Esophagus squamous epithelium (tissue), 4 donors: Measurements from ENCODE around the gene EEF1AKMT3.

Source experiments
- POLR2A ChIP-seq, 4 donors: fragments of 450-650 bp; IDR thresholded peaks; one replicate each; pipeline ENCODE4 v1.6.1; 2017; ENCODE audit warnings: antibody characterized with exemption in 4 of 4, mild to moderate bottlenecking in 4 of 4, moderate library complexity in 3 of 4
- TF ChIP-seq, protein P1 (sequence below), 6 experiments: fragments of 450-650 bp in 4 of 6; fragments of 200-600 bp in 2 of 6; sonication (generic) in 2 of 6; IDR thresholded peaks; one replicate each; pipeline ENCODE4 v1.5.1; 2016 to 2019; ENCODE audit warnings: antibody characterized with exemption in 6 of 6, mild to moderate bottlenecking in 4 of 6, moderate library complexity in 4 of 6

- no peak for TF ChIP-seq POLR2A (IDR thresholded peaks at IDR 0.05)
- TF ChIP-seq, protein P1, sequence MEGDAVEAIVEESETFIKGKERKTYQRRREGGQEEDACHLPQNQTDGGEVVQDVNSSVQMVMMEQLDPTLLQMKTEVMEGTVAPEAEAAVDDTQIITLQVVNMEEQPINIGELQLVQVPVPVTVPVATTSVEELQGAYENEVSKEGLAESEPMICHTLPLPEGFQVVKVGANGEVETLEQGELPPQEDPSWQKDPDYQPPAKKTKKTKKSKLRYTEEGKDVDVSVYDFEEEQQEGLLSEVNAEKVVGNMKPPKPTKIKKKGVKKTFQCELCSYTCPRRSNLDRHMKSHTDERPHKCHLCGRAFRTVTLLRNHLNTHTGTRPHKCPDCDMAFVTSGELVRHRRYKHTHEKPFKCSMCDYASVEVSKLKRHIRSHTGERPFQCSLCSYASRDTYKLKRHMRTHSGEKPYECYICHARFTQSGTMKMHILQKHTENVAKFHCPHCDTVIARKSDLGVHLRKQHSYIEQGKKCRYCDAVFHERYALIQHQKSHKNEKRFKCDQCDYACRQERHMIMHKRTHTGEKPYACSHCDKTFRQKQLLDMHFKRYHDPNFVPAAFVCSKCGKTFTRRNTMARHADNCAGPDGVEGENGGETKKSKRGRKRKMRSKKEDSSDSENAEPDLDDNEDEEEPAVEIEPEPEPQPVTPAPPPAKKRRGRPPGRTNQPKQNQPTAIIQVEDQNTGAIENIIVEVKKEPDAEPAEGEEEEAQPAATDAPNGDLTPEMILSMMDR (IDR thresholded peaks at IDR 0.05): no peak
These were observed 37.8 kb upstream of the EEF1AKMT3 start for GRCh38 chr12:57734591-57734990.
